ENCODE measurements around the gene LRRC74A.

LRRC74A gene

DNA sequence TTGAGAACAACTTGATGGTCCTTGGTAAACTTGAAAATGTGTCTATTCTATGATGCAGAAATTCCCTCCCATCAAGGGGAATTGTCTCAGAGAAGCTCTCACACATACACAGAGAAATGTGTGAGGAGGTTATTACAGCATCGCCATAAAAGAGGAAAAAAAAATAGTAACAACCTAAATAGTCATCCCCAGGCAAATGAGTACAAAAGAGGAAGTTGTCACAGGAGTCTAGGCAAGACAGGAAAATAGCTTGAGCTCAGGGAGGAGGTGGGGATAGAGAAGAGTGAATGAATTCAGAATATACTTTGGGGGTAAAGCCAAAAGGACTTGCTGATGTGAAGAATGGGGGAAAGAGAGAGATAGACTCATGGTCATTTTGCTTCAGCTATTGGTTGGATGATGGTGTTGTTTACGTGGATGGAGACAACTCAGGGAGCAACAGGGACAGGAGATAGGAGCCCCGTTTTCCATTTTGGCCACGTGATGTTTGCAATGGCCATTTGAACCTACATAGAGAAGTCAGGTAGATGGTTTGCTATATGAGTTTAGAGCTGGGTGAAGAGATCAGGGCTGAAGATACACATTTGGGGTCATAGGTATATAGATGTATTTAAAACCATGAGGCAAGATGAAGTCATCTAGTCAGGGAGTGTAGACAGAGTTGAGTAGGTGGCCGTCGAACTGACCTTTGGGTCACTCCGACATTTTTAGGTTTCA, 20.3 kb downstream of the LRRC74A start:
- DNase-seq (ENCODE audit: low read depth, low spot score) = no peak

DNA sequence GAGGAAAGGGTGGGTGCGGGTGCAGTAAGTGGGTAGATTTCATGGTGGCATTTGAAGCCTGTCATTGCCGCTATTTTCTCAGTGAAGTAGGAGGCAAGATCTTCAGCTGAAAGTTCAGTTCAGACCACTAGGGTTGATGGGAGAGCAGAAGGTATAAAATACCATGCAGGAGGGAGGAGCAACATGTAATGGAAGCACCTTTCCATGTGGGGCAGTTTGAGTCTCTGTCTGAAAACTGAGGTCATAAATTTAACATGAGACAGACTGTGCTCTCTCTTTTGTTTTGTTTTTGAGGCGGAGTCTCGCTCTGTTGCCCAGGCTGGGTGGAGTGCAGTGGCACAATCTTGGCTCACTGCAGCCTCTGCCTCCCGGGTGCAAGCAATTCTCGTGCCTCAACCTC, 22.7 kb downstream of the LRRC74A start:
- no peak for DNase-seq (ENCODE audit: low read depth, low spot score)

DNA sequence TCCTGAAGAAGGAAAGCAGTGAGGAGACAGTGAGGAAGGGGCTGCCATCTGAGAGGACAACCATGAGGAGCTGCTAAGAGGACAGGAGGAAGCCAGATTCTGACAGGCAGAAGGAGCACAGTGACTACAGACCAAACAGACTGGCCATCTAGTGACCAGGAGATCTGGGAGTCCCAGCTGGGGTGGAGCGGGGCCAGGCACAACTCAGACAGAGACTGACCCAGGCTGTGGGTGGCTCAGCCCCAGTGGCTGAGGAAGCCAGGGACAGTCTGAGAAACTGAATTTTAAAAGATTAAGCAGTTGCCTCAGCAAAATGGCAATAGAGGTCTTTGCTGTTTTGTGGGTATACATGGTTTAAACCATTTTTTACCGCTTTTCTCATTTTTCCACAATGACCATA, 28.9 kb downstream of the LRRC74A start:
- DNase-seq (ENCODE audit: low read depth, low spot score) = no peak

DNA sequence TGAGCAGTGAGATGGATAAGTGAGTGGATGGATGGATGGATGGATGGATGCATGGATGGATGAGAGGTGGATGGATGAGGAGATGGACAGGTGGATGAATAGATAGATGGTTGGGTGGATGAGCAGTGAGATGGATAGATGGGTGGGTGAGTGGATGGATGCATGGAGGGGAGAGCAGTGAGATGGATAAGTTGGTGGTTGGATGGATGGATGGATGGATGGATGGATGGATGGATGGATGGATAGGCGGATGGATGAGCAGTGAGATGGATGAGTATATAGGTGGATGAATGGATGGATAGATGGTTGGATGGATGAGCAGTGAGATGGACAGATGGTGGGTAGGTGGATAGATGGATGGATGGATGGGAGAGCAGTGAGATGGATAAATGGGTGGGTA, 30.6 kb downstream of the LRRC74A start:
- DNase-seq (ENCODE audit: low read depth, low spot score) = no peak

DNA sequence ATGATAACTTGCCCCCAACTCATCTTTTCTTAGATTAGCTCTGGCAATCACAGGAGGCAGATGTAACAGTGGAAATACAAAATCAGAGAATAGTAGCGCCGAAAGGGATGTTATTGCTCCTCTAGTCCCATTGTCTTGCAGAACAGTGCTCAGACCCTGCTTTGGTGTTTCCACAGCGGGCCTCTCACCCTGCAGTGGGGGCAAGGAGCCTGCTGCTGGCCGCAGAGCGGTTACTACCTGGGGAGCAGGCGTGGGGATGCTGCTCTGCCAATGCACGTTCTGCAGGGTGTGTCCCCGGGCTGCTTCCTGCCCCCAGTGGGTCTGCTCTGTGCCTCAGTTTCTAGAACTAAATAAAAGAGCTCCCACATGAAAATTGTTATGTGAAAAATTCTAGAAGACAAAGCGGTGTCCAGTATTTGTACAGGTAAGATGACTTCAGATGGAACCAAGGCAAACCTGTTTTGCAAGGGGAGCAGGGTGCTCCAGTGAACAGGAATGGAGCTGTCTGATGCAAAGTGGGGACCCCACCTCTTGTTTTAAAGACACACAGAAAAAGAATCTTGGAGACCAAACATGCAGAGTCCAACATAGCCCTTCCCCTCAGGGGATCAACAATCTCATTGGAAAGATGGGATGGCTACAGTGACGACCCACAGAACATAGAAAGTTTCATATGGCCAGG, 35.5 kb downstream of the LRRC74A start:
- no peak for DNase-seq (ENCODE audit: low read depth, low spot score)

DNA sequence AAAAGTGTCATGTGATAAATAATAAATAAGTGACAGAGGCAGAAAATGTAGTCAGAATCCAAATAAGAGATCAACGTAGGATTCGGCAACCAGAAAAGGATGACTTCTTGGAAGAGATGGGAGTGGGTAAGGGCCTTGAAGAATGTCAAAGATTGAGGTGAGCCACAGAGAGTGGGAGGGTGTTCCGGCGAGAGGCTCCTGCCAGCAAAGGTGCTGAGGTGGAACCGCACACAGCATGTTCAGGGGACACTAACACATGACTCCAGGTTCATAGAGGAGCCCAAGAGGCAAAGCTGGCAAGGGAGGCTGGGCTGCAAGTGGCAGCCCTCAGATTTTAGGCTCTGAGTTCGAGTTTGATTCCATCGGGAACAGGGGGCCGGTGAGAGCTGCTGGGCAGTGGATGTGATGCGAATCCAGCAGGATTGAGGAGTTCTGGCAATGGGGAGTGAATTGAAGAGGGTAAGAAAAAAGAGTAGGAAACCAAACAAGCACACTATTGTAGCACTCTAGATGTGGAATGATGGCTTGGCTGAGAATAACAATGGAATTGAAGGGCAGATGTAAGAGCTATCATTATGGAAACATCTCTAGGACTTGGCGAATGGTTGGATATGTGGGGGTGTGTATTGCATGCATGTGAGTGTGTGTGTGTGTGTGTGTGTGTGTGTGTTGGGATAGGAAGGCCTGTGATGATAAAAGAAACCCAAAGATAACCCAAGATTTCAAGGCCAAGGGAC, 36.5 kb downstream of the LRRC74A start:
- no peak for DNase-seq (ENCODE audit: low read depth, low spot score)

DNA sequence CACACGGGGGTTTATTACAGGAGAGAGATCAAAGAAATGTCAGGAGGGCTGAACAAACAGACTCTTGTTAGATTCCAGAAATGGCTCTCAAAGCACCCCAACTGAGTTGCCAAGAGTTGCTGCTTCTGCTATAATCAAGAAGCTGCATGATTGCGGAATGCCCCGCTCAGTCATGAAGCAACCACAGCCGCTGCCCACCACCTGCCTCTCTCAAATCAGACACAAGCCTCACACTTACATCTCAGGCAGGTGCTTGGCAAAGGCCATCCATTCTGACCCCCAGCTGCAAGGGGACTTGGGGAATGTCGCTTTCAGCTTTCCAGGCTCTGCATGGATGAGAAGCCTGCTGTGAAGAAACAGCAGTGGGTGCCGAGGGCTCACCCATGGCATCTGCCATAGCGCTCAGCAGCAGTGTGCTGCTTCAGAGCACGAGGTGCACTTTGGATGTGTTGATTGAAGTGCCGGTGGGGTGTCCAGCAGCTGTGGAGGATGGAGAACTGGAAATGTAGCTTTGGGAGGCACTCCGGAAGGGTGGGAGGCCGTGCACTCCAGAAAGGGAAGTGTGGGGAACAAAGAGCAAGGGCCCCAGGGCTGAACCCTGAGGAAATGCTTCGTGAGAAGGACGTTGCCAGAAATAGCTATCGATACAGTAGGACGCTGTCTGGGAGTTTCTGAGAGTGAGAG, 37.7 kb downstream of the LRRC74A start:
- DNase-seq (ENCODE audit: low read depth, low spot score) = peak; percentile 47

DNA sequence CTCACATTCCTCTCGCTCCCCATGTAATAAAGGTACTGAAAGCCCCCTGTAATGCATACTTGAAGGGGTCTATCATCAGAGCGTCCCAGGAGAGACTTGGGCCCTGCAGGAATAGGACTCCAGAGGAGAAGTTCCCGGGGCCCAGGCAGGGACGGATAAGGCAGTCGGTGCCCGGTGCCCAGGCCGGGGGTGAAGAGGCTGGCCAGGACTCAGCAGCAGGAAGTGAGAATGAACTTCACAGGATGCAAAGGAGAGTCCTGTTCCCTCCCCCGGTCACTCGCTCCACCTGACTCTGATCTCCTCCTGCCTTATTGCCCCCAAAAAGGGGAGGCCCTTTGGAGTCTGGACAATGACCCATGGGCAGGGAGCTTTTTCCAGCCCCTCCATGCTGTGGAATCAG, 40.2 kb downstream of the LRRC74A start:
- DNase-seq (ENCODE audit: low read depth, low spot score) = no peak

DNA sequence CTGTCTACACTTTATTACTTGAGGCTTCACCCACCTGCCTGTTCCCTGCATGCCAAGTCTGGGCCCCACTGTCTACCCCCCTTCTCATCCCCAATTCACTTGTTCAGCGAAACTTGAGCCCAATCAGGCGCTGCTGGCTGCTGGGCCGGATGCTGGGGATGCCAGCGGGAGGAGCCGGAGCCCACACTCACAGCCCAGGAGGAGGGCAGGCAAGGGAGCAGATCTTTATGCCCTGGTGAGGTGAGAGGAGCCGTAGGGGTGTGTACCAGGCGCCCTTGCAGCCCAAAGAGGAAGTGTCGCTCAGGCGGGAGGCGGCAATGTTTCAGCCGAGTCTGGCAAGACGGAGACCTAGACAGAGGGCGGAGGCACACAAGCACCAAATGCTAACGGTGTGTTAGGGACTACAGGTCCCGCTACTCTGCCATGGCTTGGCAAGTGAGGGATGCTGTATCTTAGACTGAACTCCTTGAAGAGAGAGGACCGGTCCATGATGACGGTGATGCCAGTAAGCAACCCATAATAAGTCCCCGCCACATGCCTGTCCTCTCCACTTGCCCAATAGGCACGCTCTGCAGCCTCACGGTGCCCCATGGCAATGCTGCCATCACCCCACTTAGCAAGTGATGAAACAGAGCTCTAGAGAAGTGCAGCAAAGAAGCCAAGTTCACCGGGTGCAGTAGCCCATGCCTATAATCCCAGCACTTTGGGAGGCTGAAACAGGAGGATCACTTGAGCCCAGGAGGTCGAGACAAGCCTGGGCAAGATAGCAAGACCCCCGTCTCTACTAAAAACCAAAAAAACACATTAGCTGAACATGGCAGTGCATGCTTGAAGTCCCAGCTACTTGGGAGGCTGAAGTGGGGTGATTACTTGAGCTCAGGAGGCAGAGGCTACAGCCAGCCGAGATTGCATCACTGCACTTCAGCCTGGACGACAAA, 41.6 kb downstream of the LRRC74A start:
- no peak for DNase-seq (ENCODE audit: low read depth, low spot score)

DNA sequence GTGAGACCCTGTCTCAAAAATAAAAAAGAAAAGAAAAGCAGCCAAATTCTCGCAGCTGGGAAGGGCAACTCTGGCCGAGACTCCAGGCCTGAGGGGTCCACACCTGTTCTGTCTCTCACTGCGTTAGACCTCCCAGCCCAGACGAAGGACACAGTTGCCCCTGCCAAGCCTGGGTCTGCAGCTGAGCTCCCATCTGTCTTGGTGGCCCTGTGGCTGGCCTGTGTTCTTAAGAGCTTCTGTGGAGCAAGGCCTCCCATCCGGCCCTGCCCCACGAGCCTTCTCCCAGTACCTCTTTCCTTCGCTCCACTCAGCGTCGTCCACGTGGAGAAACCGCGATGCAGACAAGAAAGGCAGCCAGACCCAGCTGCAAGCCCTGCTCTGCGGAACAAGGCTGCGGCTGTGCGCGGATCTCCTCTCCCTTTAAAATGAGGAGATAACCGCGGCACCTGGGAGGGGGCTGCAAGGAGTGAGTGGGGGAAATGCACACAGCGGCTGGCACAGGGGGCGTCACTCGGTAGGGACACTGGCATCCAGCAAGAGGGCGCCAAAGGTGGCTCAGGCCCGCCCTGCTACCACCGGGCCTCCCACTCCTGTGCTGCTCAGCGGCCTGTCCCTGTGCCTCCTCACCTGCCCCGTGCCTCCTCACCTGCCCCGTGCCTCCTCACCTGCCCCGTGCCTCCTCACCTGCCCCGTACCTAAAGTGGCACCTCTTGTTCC, 42.4 kb downstream of the LRRC74A start:
- DNase-seq (ENCODE audit: low read depth, low spot score) = no peak

DNA sequence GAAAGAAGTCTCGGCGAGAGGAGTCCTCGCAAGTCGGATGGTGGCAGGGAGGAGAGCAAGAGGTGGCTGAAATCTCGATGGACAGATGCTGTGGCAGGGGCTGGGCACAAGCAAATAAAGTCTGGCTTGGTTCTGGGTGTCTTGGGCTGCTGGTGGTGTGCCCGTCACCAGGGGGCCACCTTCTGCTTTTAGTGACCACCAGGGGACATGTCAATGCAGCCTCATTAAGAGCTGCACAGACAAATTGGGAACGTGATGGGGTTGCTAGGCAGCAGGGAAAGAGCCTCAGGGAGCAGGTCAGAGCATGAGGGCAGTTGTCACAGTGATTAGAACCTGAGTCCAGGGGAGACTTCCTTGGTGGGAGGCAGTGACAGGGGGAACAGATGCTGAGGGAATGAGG, 44.0 kb downstream of the LRRC74A start:
- peak; percentile 73 for DNase-seq (ENCODE audit: low read depth, low spot score)

DNA sequence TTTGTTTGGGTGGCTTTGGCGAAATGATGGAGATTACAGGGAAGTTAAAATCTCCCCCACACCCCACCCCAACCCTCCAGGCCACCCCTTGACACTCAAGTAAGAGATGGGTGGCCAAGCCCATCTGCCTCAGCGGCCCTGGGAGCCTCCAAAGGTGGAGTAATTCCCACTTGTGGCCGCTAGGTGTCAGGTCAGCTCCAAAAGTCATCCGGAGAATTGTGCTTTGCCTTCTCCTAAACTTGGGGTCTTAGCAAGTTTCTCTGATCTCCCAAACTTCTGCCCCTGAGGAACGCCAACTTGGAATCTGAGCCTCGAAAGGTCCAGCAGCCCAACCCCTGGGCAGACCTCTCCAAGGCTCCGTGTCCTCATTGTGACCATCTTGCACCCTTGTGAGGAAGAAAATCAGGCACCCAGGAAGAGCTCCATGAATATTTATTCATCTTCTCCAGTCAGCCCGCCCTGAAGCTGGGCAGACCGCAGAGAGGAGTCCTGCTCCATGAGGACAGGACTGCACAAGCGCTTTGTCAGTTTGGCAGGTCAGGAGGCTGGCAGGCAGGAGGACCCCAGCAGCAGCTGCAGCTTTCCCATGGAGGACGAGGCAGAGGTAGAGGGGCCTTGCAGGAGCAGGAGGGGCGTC, 46.7 kb downstream of the LRRC74A start:
- peak; percentile 73 for DNase-seq (ENCODE audit: low read depth, low spot score)

DNA sequence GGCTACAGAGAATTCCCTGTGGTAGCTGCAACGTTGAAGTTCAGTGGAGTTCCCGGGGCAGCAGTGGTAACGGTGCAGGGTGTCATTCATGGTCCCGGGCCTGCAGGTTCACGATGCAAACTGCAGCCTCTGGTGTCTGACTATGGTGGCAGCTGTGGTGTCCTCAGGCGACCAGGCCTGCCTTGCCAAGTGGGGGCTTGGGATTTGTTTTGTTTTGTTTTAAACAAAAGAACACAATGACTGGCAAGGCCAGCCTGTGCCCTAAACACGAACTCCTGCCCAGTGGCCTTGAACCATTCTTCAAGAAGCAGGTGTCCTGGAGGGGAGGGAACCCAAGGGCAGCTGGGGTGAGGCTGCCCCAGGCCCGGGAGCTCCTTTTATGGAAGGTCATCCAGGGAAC, 48.5 kb downstream of the LRRC74A start:
- DNase-seq (ENCODE audit: low read depth, low spot score) = no peak

DNA sequence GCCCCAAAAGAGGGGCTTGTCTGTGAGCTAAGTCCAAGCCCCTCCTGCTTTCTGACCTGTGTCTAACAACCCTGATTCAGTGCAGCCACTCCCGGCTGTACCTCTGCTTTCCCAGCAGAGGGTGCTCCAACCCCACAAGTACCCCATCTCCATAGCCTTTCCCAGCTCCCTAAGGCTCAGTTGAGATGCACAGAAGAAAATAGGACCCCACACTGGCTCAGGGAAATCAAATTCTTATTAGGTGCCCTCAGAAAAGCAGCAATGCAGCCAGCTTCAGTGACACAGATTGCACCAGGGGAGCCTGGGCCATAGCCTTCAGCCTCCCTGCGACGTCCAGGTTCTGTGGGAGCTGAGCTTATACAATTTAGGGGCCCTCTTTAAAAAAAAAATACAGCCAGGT, 49.9 kb downstream of the LRRC74A start:
- DNase-seq (ENCODE audit: low read depth, low spot score) = peak; percentile 88

DNA sequence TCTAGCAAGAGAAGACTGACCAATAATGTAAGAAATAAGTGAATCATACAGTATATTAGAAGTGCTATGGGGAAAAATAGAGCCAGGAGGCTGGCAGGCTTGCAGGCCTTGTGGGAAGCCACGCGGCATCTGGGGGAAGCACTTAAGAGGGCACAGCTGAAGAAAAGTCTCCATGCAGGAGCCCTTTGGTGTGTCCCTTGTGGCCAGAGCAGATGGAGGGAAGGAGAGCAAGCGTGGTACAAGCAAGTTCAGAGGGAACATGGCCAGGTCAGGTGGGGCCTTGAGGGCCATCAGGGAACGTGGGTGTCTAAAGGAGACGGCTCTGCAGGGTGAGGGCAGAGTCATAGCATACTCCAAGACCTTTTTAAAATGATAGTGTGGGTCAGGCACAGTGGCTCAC, 51.7 kb downstream of the LRRC74A start:
- DNase-seq (ENCODE audit: low read depth, low spot score) = no peak

DNA sequence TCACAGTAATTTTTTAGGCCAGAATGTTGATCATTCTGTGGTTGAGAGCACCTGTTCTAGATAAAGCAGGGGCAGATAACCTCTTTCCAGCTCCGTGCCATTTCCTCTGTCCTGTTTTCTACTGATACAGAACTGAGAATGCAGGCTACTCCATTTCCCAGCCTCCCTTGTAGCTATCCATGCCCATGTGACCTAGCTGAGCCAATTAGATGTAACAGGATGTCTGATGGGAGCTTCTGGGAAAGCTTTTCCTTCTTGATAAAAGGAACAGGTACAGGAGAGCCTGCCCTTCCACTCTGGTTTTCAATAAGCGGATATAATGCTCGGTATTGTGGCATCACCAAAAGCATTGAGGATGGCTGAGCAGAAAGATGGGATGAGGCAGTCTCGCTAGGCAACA, 54.2 kb downstream of the LRRC74A start:
- no peak for DNase-seq (ENCODE audit: low read depth, low spot score)

DNA sequence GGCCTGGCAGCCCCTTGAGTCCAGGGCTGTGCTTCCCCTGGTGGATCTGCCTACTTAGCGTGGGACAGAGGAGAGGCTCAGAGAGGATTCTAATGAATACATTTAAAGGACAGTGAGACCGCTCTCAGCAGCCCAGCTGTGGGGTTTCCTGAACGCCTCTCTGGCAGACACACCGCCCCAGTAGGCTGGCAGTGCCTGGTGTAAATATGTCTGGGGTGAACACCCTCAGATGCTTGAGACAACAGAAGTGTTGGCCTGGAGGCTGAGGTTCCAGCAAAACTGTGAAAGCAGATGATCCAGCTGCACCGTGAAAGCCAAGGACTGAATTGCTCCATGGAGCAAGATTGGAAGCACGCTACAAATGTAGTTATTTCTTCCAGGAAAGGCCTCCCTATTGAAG, 55.1 kb downstream of the LRRC74A start:
- DNase-seq (ENCODE audit: low read depth, low spot score) = no peak

DNA sequence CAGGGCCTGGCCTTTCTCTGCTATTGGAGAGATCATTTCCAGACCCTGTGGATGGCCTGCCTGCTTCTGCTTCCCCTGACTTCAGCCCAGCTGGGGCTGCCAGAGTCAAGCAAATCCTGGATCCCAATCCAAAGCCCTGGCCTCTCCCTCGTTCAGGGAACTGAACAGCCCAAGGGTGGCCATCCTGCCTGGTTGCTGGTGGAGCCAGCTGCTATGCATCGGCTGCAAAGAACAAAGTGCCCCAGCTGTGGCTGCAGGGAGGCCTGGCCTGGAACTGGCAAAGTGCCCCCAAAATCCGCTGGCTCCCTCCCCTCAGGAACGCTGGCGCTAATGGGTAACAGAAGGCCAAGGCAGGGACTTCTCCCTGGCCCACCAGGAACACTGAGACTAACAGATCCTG, 56.4 kb downstream of the LRRC74A start:
- no peak for DNase-seq (ENCODE audit: low read depth, low spot score)

DNA sequence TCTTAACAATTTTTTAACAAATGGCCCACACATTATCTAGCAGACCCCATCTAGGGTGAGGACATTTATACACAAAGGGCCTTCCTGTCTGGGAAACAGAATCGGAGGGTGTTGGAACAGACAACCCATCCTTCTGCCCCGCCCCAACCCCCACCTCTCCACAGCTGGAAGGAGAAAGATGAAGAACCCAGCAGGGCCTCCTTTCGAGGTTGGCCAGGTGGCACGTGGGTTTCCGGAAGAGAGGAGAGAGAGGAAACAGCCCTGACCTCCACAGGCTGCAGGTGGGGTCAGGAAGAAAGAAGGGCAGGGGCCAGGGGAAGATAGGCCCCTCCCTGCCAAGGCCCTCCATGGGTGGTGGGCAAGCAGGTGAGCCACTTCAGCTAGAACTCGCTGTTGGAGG, 57.2 kb downstream of the LRRC74A start:
- DNase-seq (ENCODE audit: low read depth, low spot score) = no peak

DNA sequence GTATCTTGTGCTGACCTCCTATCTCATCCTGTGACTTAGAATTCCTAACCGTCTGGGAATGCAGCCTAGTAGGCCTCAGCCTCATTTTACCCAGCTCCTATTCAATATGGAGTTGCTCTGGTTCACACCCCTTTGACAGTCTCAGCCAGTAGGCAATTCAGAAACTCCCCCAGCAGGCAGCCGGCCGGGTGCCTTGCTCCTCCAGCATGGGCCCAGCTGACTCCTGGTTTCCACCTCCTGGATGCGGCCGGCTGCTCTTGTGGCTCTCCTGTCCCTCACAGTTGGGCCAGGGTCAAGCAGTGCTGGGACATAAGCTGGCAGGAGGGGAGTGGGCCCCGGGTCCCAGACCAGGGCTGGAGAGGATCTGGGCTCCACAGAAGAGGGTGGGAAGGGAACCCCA, 58.2 kb downstream of the LRRC74A start:
- no peak for DNase-seq (ENCODE audit: low read depth, low spot score)

Measured in ELF-1 (cell line).